Kidney capillary endothelial cell (primary cell): ENCODE measurements around the gene NELL1.

Source experiments
- DNase-seq: peaks from one replicate; pipeline ENCODE4 v3.0.0-alpha.2; 2018; ENCODE audit warnings: low spot score

The NELL1 gene

DNA sequence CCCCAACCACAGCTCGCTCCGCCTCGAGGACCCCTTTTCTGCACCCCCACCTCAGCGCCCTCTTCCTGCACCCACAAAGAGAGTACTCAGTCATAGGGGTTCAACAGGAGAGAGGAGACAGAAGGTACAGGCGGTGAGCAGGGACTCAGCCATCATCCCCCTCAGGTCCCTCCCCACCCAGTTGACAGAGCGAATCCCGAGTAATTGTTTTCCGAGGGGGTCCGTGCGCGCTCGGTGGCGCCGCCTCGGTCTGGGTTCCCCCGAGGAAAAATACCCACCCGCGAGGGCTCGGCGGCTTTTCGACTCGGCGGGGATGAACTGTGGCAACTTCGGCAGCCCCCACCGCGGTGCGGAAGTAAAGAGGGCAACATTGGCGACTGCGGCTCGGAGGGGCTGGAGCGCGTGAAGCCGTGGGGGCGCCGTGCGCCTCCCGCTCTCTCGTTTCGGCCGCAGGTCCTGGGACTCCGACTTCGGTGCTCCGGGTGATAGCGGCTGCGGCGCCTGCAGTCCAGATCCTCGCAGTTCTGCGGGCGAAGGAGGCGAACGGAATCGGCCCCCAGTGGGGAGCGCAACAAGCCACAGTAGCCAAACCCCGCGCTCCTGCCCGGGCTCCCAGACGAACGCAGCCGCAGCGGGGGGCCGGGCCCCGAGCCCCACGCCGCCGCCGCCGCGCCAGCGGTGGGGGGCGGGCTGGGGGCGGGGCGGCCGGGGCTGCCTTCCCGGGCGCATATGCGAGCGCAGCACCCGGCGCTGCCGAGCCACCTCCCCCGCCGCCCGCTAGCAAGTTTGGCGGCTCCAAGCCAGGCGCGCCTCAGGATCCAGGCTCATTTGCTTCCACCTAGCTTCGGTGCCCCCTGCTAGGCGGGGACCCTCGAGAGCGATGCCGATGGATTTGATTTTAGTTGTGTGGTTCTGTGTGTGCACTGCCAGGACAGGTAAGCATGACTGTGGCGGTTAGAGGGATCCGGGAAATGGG lies at the start of gene NELL1:
NELL1 (plus strand) TSS at position 743 of the 976 bp plus-strand sequence.
- DNase-seq = no peak

DNA sequence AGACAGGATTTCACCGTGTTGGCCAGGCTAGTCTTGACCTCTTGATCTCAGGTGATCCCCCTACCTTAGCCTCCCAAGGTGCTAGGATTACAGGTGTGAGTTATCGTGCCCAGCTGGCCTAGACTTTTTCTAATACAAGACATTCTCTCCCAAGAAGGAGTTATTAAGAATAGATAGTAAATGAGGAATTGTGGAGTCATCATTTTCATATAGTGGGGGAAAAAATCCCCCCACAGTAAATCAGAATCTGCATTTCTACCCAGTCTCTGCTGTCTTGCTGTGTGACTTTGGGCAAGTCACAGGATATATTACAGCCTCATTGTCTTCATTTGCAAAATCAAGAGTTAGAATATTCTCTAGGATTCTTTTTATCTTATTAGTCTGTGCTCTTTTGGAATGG lies 48.4 kb upstream of the NELL1 start:
- no peak for DNase-seq

- DNase-seq = no peak
Measured at GRCh38 chr11:20621679-20622078, 47.7 kb upstream of the NELL1 start.

GRCh38 chr11:20623252-20623651 lies 46.1 kb upstream of the NELL1 start:
- DNase-seq = no peak

DNA sequence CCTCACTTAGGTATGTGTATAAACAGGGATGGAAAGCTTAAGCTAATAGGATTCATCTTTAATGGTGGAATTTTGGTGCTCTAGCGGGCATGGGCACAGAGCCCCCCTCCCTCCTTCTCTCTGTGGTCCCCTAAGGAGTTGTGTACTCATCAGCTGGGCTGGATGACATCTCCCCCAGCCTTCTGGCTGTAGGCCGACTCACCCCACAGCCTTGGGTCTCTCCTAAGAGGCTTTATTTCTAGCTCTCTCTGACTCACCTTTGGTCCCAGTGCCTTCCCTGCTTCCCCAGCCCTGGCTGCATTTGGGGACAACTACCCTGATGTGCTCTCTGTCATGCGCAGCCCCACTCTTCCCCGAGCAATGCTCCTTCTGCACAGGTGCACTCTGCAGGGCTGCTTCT lies 43.1 kb upstream of the NELL1 start:
- no peak for DNase-seq

- no peak for DNase-seq
Measured at GRCh38 chr11:20627026-20627425, 42.4 kb upstream of the NELL1 start.

DNA sequence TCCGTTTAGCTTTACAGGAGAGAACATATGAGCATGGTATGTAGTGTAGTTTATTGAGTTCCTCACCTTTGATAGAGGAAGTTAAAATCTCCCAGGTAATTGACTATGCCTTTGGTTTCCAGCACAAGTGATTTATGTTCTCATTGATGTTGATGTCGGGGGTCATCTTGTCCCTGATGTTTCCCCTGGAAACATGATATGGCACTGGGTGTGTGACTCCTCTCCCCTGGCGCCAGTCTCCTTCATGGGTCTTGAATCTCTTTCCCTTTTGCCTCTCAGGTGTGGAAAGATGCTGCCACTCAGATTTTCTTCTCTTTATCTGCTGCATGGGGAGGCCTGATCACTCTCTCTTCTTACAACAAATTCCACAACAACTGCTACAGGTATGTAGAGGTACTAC lies 41.7 kb upstream of the NELL1 start:
- DNase-seq = no peak

GRCh38 chr11:20631519-20632168 lies 37.7 kb upstream of the NELL1 start:
- no peak for DNase-seq

DNA sequence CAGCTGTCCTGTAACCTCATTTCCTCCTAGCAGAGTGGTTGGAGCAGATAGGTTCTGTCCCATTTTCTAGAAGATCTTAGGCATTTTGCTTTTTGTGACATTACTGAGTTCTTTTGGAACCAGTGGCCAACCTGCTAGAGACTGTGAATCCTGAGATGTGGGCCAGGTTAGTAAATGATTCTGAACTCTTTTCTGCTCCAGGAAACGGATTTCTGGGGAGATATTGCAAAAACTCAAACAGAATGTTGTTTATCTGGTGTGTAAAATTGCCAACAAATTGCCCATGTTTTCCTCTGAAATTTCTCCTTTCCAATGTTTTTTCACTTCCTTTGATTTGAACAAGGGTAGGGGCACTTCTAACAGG lies 37.2 kb upstream of the NELL1 start:
- no peak for DNase-seq

- no peak for DNase-seq
Measured at GRCh38 chr11:20634044-20634443, 35.3 kb upstream of the NELL1 start.

GRCh38 chr11:20634781-20635180 lies 34.6 kb upstream of the NELL1 start:
- no peak for DNase-seq

DNA sequence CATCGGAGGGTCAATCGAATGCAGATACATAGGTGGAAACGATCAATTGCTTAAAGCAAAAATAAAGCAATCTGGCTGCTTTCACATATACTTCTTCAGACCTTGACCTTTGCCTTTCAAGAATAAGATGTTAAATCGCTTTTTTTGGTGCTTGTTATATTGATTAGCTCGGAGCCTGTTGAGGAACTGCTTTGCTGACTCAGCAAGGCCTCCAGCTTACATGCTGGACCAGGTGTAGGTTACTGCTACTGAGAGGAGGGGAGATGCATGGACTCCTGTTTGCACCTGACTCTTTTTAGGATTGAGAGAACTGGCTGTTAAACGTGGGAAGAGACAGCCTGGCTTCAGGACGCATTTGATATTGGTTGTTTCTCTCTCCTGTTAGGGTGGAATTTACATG lies 31.3 kb upstream of the NELL1 start:
- DNase-seq = no peak

DNA sequence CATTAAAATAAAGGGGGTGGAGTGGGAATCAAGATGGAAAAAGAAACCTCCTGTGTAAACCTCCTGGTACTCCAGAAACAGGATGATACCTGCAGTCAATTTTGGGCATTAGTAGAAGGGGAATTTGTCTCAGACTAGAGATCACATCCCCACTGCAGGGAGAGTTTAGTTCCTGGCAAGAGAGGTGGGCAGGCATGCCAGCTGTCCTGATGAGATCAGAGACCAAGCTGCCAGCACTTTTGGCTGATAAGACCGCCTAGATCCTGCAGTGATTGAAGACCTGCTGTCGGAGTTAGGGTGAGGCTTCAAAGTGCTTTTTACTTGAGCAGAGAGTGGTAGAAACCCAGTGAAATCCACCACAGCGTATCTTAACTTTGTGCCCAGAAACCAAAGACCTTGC lies 29.7 kb upstream of the NELL1 start:
- no peak for DNase-seq

GRCh38 chr11:20640401-20640800 lies 29.0 kb upstream of the NELL1 start:
- DNase-seq = no peak

DNA sequence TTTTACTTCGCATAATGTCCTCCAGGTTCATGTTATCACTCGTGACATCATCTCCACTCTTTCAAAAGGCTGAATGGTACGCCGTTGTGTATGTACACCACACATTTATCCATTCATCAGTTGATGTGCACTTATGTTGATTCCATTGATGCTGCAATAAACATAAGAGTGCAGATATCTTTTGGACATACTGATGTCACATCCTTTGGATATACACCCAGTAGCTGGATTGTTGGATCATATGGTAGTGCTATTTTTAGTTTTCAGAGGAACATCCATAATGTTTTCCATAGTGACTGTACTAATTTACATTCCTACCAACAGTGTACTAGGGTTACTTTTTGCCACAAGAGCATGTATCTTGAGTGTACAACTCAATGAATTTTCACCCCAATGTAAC lies 25.0 kb upstream of the NELL1 start:
- DNase-seq = no peak

DNA sequence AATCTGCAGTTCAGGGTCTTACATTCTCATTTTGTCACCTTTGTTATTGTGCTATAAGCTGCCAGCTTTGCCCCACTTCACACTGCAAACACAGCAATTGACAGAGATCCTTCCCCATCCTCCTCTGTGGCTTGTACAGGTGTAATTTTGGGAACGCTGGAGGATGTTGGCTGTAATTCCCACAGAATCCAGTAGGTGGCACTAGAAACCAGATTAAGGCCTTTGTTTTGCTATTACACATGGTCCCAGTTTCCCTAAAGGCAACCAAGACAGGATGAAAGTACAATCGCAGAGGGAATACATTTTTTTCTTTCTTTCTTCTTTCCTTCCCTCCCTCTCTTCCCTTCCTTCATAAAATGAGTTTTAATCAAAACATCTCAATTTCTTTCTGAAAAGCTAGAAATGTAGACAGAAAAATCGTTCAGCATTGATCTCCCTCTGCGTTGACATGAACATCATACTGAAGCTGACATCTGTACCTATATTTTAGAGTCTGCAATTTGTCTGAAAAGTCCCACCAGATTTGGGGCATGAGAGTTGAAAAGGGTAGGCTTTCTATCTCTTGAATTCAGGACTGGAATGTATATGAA lies 21.3 kb upstream of the NELL1 start:
- peak; percentile 44 for DNase-seq

GRCh38 chr11:20652150-20652806 lies 17.1 kb upstream of the NELL1 start:
- no peak for DNase-seq

DNA sequence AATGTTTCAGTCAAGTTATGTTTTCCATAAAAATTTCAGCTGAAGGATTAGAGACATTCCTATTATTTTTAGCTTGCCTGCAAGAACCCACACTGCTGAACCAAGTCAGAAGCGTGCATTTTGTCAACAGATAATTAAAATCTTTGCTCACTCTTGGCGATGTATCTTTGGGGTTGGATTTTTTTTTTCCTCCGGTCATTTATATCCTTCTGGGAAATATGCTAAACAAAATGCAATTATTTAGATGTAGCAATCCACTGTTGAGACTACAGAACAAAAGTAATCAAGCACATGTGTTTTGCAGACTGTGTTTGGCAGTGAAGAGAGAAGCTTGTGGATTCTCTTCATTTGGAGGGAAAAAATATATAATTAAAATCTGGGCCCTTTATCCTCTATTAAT lies 15.3 kb upstream of the NELL1 start:
- DNase-seq = no peak

DNA sequence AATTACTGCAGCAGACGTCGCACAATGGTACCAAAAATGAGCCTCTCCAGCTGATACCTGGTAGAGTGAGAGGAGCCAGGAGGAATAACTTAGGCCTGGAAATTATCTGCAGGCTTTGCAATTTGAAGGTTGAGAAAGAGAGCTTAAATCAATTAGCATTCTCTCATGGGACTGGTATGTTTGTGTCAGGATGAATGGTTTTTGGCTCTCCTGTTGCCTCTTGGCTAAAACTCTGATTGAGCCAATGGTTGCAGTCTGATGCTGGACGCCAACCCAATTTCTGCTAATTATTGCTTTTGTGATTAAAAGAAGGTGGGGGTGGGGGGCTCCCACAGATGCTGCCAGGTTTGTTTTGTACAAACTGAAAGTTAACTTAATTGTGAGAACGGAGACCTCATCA lies 12.5 kb upstream of the NELL1 start:
- no peak for DNase-seq

DNA sequence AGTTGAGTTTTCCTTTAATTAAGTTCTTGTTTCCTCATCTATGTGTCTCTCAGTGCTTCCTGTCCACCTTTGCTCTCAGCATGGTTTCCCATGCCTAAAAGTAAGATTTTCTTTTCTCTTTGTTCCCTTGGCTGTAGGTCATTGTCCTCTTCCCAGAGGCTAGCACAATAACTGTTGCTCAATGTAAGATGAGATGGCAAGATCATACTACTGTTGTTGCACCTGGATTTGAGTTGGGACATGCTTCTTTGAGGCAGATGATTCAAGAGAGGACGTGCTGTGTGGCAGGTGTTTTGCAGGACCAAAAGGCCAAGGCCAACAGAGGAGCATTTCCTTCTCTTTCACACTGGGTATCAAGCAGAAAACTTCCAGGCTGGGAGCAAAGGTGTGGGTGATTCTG lies 11.3 kb upstream of the NELL1 start:
- DNase-seq = no peak

DNA sequence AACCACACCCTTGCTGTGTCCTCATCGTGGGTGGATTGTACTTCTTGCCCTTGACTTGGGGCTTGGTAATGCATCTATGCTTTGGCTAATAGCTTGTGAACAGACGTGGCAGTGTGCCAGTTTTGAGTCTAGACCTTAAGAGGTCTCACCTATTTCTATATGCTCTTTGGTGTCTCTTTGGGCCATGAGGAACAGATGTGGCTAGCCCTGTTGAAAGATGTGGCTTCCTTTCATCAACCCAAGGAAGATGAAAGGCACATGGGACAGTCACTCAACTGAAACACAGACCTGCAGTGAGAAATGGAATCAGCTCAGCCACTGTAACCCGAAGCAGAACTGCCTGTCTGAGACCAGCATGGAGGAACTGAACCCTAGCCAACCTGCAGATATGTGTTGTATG lies 7.9 kb upstream of the NELL1 start:
- DNase-seq = no peak

- no peak for DNase-seq
Measured at GRCh38 chr11:20661850-20662249, 7.5 kb upstream of the NELL1 start.
